ENCODE measurements around the gene WDR75. TPM values are rescaled to one million over a fixed set of nuclear protein-coding genes. Genes with fewer than 3 reads are reported as not detected.

Gene WDR75
- 40.9 and 46.6 TPM in 2 replicates for total RNA-seq

DNA sequence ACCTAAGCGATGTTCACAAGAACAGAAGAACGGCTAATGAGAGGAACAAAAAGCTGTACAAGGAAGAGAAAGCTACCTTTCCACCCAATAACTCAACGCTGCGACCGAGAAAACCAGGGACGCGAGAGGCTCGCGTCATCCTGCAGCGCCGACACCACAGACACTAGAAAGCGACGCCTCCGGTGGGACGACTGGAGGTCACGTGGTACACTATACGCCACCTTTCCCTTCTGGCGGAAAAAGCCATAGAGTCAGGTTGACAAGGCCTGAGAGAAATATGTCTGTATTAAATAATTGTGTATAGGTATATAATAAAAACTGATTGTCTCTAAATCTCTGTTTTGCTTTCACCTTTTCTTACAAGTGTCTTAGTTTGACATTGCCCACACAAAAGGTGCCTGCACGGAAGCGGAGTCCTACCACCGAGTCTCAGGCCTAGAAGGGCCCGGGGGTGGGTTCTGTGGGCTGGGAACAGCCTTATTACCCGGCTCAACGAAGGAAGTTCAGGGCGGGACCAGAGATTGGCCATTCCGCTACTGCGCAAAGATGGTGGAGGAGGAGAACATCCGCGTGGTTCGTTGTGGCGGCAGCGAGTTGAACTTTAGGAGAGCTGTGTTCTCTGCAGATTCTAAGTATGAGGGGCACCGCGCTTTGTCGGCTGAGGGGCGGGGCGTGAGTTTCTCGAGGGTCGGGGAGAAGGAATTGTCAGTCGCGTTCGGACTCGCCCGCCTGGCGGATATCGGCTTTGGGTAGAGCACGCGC is at the start of gene WDR75:
Gene WDR75, plus strand, starts transcription at position 528 of the 762 bp plus-strand sequence. Its CDS starts 19 bp downstream, at position 547.

Other genes starting within 250 kb of the WDR75 start
- 2.0 and 3.4 TPM in 2 replicates for gene SLC40A1, start 139.3 kb downstream of the WDR75 start, total RNA-seq
- gene ASNSD1, start 220.0 kb downstream of the WDR75 start, total RNA-seq = 29.7 and 37.7 TPM in 2 replicates
- 3.2 and 5.2 TPM in 2 replicates for gene ANKAR, start 233.2 kb downstream of the WDR75 start, total RNA-seq